GM18870 (cell line): ENCODE measurements around the gene SP5.
"Not testable (repeated sequence)": the region's sequence is repeated elsewhere in the genome, so short reads cannot be mapped to it uniquely, and the experiment has no call there.

Experiments
- ATAC-seq: cut with Tn5 transposase; IDR thresholded peaks from one replicate; pipeline ENCODE4 v1.9.1; 2021; ENCODE audit warnings: moderate library complexity; ENCODE audit not compliant: unreplicated experiment

SP5 gene

GRCh38 chr2:170715062-170715931 lies at the start of gene SP5:
TSS of gene SP5 (plus strand) at chr2:170715337. CDS start at chr2:170715513, 176 bp downstream.
- no peak for ATAC-seq

GRCh38 chr2:170665743-170666142 lies 49.4 kb upstream of the SP5 start:
- no peak for ATAC-seq

GRCh38 chr2:170669909-170670308 lies 45.2 kb upstream of the SP5 start:
- no peak for ATAC-seq

- no peak for ATAC-seq
Observed at GRCh38 chr2:170670651-170671050, 44.5 kb upstream of the SP5 start.

GRCh38 chr2:170671079-170671478 lies 44.1 kb upstream of the SP5 start:
- ATAC-seq, result no peak

- ATAC-seq, result not testable (repeated sequence)
Observed at GRCh38 chr2:170674282-170674681, 40.9 kb upstream of the SP5 start.

- ATAC-seq, result no peak
Observed at GRCh38 chr2:170675701-170676100, 39.4 kb upstream of the SP5 start.

- ATAC-seq, result no peak
Observed at GRCh38 chr2:170679607-170680079, 35.5 kb upstream of the SP5 start.

GRCh38 chr2:170680172-170680941 lies 34.8 kb upstream of the SP5 start:
- peak; percentile 75 for ATAC-seq

- ATAC-seq, result no peak
Observed at GRCh38 chr2:170681311-170681710, 33.8 kb upstream of the SP5 start.

- ATAC-seq, result no peak
Observed at GRCh38 chr2:170685591-170685990, 29.5 kb upstream of the SP5 start.

- no peak for ATAC-seq
Observed at GRCh38 chr2:170689481-170689880, 25.7 kb upstream of the SP5 start.

- ATAC-seq, result no peak
Observed at GRCh38 chr2:170690640-170691039, 24.5 kb upstream of the SP5 start.

- ATAC-seq, result no peak
Observed at GRCh38 chr2:170694316-170694715, 20.8 kb upstream of the SP5 start.

GRCh38 chr2:170695521-170696410 lies 19.4 kb upstream of the SP5 start:
- no peak for ATAC-seq

GRCh38 chr2:170696948-170697347 lies 18.2 kb upstream of the SP5 start:
- no peak for ATAC-seq

GRCh38 chr2:170701011-170701410 lies 14.1 kb upstream of the SP5 start:
- ATAC-seq, result no peak

GRCh38 chr2:170703776-170704476 lies 11.2 kb upstream of the SP5 start:
- no peak for ATAC-seq

- no peak for ATAC-seq
Observed at GRCh38 chr2:170707821-170708795, 7.0 kb upstream of the SP5 start.
